Body of pancreas (tissue), 4 donors: ENCODE measurements around the gene ZBTB46. TPM values are rescaled to one million over a fixed set of nuclear protein-coding genes. Genes with fewer than 3 reads are reported as not detected.

Source experiments
- ATAC-seq: fragments of 150-250 bp; one replicate; pipeline ENCODE4 v1.9.1; 2016
- DNase-seq, 4 donors: peaks; one replicate each; pipeline ENCODE4 v3.0.0-alpha.2; 2019
- H3K27ac ChIP-seq, 4 donors: fragments of 200-600 bp; sonication (generic); 1 replicate in 3 of 4; 2 replicates in 1 of 4; pipeline versions ENCODE4 v1.5.1 to v1.6.1; 2016 to 2019; ENCODE audit warnings: mild to moderate bottlenecking in 1 of 4, mixed read lengths in 1 of 4, moderate library complexity in 1 of 4
- H3K27me3 ChIP-seq, 2 donors: fragments of 200-600 bp; sonication (generic); one replicate each; pipeline ENCODE4 v1.6.0; 2016; ENCODE audit warnings: mild to moderate bottlenecking in 1 of 2
- H3K36me3 ChIP-seq, 2 donors: fragments of 200-600 bp; sonication (generic); replicated peaks in 1 of 2; 2 replicates each; pipeline ENCODE4 v1.5.1; 2016; ENCODE audit warnings: low read depth in 2 of 2; ENCODE audit not compliant: insufficient read depth in 1 of 2
- H3K4me1 ChIP-seq: fragments of 200-600 bp; sonication (generic); one replicate; pipeline ENCODE4 v1.6.0; 2016
- H3K4me3 ChIP-seq, 2 donors: fragments of 200-600 bp; sonication (generic); 1 replicate in 1 of 2; 2 replicates in 1 of 2; pipeline ENCODE4 v1.5.1; 2016 to 2019
- H3K9me3 ChIP-seq, 3 donors: fragments of 200-600 bp; sonication (generic); 1 replicate in 2 of 3; 2 replicates in 1 of 3; pipeline ENCODE4 v1.5.1; 2016
- CTCF ChIP-seq, 7 experiments: fragments of 450-650 bp in 4 of 7; fragments of 200-600 bp in 3 of 7; sonication (generic) in 3 of 7; IDR thresholded peaks; one replicate each; pipeline ENCODE4 v1.5.1; 2016 to 2019; ENCODE audit warnings: antibody characterized with exemption in 7 of 7
- POLR2A ChIP-seq, 3 donors: fragments of 450-650 bp; IDR thresholded peaks; one replicate each; pipeline ENCODE4 v1.6.1; 2016; ENCODE audit warnings: antibody characterized with exemption in 3 of 3, mild to moderate bottlenecking in 2 of 3
- WGBS, 2 donors: methylation state at CpG; one replicate each; pipeline ENCODE4 v1.1.5; 2017; 5-methylcytosine and 5-hydroxymethylcytosine counted together
- intact Hi-C: fragments of 100-400 bp; cut with DNase I; formaldehyde crosslinking; loops from one replicate; pipeline ENCODE4 v1.15.1; 2023
- total RNA-seq, 2 donors: library from RNA; depleted of rRNA; stranded (reverse); fragments of >200 nt; gene quantifications; one replicate each; pipeline ENCODE4 v1.1.0, GENCODE V29; 2016

Gene ZBTB46
- total RNA-seq, 2 donors from 2014 or later, result 4.3 to 5.4 TPM

DNA sequence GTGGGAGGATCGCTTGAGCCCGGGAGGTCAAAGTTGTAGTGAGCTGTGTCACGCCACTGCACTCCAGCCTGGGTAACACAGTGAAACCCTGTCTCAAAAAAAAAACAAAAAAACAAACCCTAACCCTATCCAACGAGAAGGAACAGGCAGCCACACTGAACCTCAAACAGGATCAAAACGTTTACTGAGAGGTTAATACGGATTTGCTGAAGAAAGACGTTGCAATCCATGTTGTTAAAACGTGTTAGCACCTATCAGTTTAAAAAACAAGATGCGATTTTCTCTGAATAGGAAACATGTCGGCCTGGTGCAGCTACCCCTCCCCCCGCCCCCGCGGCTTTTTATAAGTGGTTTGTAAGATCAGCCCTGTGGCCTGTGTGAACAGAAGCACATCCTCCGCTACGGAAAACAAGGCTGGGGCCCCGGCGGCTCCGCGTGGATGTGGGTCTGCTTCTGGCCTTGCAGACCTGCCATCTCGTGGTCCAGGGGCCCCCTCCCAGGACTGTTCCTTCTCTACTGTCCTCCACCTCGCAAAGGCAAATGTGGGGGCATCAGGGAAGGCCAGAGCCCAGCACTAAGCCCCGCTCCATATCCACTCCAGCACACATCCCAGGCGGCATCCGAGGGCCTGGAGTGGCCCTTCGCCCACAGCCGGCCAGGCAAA is 80.1 kb downstream of the ZBTB46 start:
- TF ChIP-seq CTCF (IDR thresholded peaks at IDR 0.05), result no peak
- no peak for TF ChIP-seq POLR2A (IDR thresholded peaks at IDR 0.05)
- Histone ChIP-seq H3K4me3 (no peak overlapping the region), H3K9me3 (no peaks in the 10 kb centered on the region), H3K27ac (no peak overlapping the region), H3K27me3 (no peaks in the 10 kb centered on the region), H3K4me1 (peaks cover 8% of the 10 kb centered on the region), H3K36me3 (no peaks in the 10 kb centered on the region)
- intact Hi-C loops, result no loop called here
- DNase-seq (no peak), ATAC-seq (no peak)
- 73 to 76% methylated on average over 16 to 26 of the region's 26 CpGs for WGBS, 2 donors

GRCh38 chr20:63749597-63750508 is 81.2 kb downstream of the ZBTB46 start:
- Histone ChIP-seq H3K4me3 (no peak overlapping the region), H3K36me3 (no peaks in the 10 kb centered on the region), H3K4me1 (peaks cover 8% of the 10 kb centered on the region), H3K27ac (no peak overlapping the region), H3K9me3 (no peaks in the 10 kb centered on the region), H3K27me3 (no peaks in the 10 kb centered on the region)
- DNase-seq (no peak), ATAC-seq (no peak)
- TF ChIP-seq POLR2A (IDR thresholded peaks at IDR 0.05) (no peak), CTCF (IDR thresholded peaks at IDR 0.05) (no peak)
- 89% methylated on average over 13 to 16 of the region's 16 CpGs for WGBS, 2 donors
- intact Hi-C loops, result no loop called here

DNA sequence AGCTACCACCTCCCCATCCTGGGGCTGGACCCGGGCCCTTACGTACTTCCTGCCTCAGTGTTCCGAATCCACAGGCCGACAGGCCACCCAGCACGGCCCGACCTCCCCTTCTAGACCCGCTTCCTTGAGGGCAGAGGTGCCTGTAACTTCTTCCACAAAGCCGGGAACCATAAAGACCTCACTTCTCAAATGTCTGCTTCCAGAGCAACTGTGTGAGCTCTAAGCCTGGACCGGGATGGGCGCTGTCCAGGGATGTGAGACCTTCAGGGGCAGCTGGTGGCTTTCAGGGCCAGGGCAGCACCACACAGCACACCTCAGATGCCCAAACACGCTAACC is 82.2 kb downstream of the ZBTB46 start:
- Histone ChIP-seq H3K27ac (no peak overlapping the region), H3K9me3 (no peaks in the 10 kb centered on the region), H3K27me3 (no peaks in the 10 kb centered on the region), H3K4me3 (no peak overlapping the region), H3K4me1 (peaks cover 8% of the 10 kb centered on the region), H3K36me3 (no peaks in the 10 kb centered on the region)
- intact Hi-C loops, result no loop called here
- DNase-seq (no peak), ATAC-seq (no peak)
- 88 to 94% methylated on average over 11 of the region's 11 CpGs for WGBS, 2 donors
- TF ChIP-seq POLR2A (IDR thresholded peaks at IDR 0.05), result no peak
- no peak for TF ChIP-seq CTCF (IDR thresholded peaks at IDR 0.05)

GRCh38 chr20:63748070-63748933 is 82.8 kb downstream of the ZBTB46 start:
- no peak overlapping the region for H3K4me3 ChIP-seq
- no peaks in the 10 kb centered on the region for H3K9me3 ChIP-seq
- no peak for ATAC-seq
- WGBS, 2 donors, result 73% methylated on average over 16 to 20 of the region's 20 CpGs
- no peak overlapping the region for H3K27ac ChIP-seq
- peaks cover 8% of the 10 kb centered on the region for H3K4me1 ChIP-seq
- no peaks in the 10 kb centered on the region for H3K27me3 ChIP-seq
- no peak for DNase-seq
- no peaks in the 10 kb centered on the region for H3K36me3 ChIP-seq
- intact Hi-C loops, result no loop called here
- TF ChIP-seq POLR2A (IDR thresholded peaks at IDR 0.05) (no peak), CTCF (IDR thresholded peaks at IDR 0.05) (no peak)
